K562 (cell line): ENCODE measurements around the gene COG4. TPM values are rescaled to one million over a fixed set of nuclear protein-coding genes. Genes with fewer than 3 reads are reported as not detected.

Source experiments
- CREBBP ChIP-seq: IDR thresholded peaks from one replicate; pipeline ENCODE4 v1.6.1; 2012; ENCODE audit warnings: low read depth, mild to moderate bottlenecking, control low read depth, inconsistent platforms, low read length
- FOXK1 ChIP-seq: sonication (generic); formaldehyde crosslinking; IDR thresholded peaks from 2 replicates; pipeline ENCODE4 v1.8.0; 2022; ENCODE audit warnings: missing genetic modification reagents, mild to moderate bottlenecking, borderline replicate concordance
- JUN ChIP-seq, 2 experiments: sonication (generic) in 1 of 2; formaldehyde crosslinking in 1 of 2; IDR thresholded peaks; 2 replicates each; pipeline versions ENCODE4 v1.6.1 to v1.8.0; 2012 to 2022; ENCODE audit warnings: borderline replicate concordance in 2 of 2, mild to moderate bottlenecking in 2 of 2, improper control_type of control experiment in 1 of 2, low read depth in 1 of 2, low read length in 1 of 2, missing genetic modification reagents in 1 of 2
- KLF13 ChIP-seq: fragments of 450-650 bp; IDR thresholded peaks from 2 replicates; pipeline ENCODE4 v1.6.1; 2016; ENCODE audit warnings: missing genetic modification characterization, low read depth, mild to moderate bottlenecking, missing compliant biosample characterization, moderate library complexity, borderline replicate concordance
- PHB2 ChIP-seq: fragments of 450-650 bp; IDR thresholded peaks from 2 replicates; pipeline ENCODE4 v1.6.1; 2017; ENCODE audit warnings: low read depth
- SETDB1 ChIP-seq: IDR thresholded peaks from one replicate; pipeline ENCODE4 v1.6.1; 2012; ENCODE audit warnings: low read length, control low read depth, inconsistent platforms
- TCF7 ChIP-seq: sonication (generic); IDR thresholded peaks from 2 replicates; pipeline ENCODE4 v1.6.1; 2016; ENCODE audit warnings: antibody characterized with exemption, borderline replicate concordance
- ZNF311 ChIP-seq: fragments of 250-450 bp; sonication (Bioruptor Pico); IDR thresholded peaks from 2 replicates; pipeline ENCODE4 v1.4.0; 2020; ENCODE audit warnings: mild to moderate bottlenecking, moderate library complexity
- ZNF780A ChIP-seq: fragments of 250-450 bp; sonication (Bioruptor Pico); IDR thresholded peaks from 2 replicates; pipeline ENCODE4 v1.5.0; 2021; ENCODE audit warnings: mild to moderate bottlenecking
- polyA plus RNA-seq, 8 experiments: library from polyadenylated mRNA; depleted of rRNA in 4 of 8; stranded (reverse) in 5 of 8; unstranded in 3 of 8; fragments of >200 nt; fragmentation: Nextera tagmentation in 2 of 8; fragmentation: Illumina TruSeq in 1 of 8; extraction: Ambion mirVana in 2 of 8; extraction: Trizol in 1 of 8; gene quantifications; 2 replicates each; pipeline versions ENCODE4 v1.2.1 to v1.2.3, GENCODE V29; 2011 to 2014; ENCODE audit warnings: inconsistent platforms in 1 of 8, missing spikeins in 1 of 8
- total RNA-seq, 7 experiments: library from RNA; depleted of rRNA in 6 of 7; stranded (reverse); fragments of >200 nt in 6 of 7; fragmentation: Illumina TruSeq in 2 of 7; extraction: Trizol in 2 of 7; gene quantifications; 2 replicates each; pipeline versions ENCODE4 v1.2.1 to v1.2.3, GENCODE V29; 2011 to 2021; ENCODE audit warnings: low replicate concordance in 1 of 7
- TF ChIP-seq, protein P1 (sequence below): fragments of 450-650 bp; IDR thresholded peaks from 2 replicates; pipeline ENCODE4 v1.6.1; 2016; ENCODE audit warnings: mild to moderate bottlenecking, moderate library complexity
- TF ChIP-seq, protein P2 (sequence below): sonication (generic); formaldehyde crosslinking; IDR thresholded peaks from 2 replicates; pipeline ENCODE4 v1.8.0; 2023; ENCODE audit warnings: mild to moderate bottlenecking, missing genetic modification reagents
- TF ChIP-seq, protein P3 (sequence below): sonication (generic); formaldehyde crosslinking; IDR thresholded peaks from 2 replicates; pipeline ENCODE4 v1.9.0; 2022; ENCODE audit warnings: mild to moderate bottlenecking, missing genetic modification reagents

Gene COG4
- total and polyA plus RNA-seq, 9 of the 15 experiments (the other 6 are each of a cell fraction or from before 2014, with no cell fraction given), result 13.7 to 73.9 (median 44.2) TPM

GRCh38 chr16:70438969-70439862, 84.1 kb downstream of the COG4 start, which contains the start of gene ST3GAL2 (continued):
- TF ChIP-seq, protein P1, sequence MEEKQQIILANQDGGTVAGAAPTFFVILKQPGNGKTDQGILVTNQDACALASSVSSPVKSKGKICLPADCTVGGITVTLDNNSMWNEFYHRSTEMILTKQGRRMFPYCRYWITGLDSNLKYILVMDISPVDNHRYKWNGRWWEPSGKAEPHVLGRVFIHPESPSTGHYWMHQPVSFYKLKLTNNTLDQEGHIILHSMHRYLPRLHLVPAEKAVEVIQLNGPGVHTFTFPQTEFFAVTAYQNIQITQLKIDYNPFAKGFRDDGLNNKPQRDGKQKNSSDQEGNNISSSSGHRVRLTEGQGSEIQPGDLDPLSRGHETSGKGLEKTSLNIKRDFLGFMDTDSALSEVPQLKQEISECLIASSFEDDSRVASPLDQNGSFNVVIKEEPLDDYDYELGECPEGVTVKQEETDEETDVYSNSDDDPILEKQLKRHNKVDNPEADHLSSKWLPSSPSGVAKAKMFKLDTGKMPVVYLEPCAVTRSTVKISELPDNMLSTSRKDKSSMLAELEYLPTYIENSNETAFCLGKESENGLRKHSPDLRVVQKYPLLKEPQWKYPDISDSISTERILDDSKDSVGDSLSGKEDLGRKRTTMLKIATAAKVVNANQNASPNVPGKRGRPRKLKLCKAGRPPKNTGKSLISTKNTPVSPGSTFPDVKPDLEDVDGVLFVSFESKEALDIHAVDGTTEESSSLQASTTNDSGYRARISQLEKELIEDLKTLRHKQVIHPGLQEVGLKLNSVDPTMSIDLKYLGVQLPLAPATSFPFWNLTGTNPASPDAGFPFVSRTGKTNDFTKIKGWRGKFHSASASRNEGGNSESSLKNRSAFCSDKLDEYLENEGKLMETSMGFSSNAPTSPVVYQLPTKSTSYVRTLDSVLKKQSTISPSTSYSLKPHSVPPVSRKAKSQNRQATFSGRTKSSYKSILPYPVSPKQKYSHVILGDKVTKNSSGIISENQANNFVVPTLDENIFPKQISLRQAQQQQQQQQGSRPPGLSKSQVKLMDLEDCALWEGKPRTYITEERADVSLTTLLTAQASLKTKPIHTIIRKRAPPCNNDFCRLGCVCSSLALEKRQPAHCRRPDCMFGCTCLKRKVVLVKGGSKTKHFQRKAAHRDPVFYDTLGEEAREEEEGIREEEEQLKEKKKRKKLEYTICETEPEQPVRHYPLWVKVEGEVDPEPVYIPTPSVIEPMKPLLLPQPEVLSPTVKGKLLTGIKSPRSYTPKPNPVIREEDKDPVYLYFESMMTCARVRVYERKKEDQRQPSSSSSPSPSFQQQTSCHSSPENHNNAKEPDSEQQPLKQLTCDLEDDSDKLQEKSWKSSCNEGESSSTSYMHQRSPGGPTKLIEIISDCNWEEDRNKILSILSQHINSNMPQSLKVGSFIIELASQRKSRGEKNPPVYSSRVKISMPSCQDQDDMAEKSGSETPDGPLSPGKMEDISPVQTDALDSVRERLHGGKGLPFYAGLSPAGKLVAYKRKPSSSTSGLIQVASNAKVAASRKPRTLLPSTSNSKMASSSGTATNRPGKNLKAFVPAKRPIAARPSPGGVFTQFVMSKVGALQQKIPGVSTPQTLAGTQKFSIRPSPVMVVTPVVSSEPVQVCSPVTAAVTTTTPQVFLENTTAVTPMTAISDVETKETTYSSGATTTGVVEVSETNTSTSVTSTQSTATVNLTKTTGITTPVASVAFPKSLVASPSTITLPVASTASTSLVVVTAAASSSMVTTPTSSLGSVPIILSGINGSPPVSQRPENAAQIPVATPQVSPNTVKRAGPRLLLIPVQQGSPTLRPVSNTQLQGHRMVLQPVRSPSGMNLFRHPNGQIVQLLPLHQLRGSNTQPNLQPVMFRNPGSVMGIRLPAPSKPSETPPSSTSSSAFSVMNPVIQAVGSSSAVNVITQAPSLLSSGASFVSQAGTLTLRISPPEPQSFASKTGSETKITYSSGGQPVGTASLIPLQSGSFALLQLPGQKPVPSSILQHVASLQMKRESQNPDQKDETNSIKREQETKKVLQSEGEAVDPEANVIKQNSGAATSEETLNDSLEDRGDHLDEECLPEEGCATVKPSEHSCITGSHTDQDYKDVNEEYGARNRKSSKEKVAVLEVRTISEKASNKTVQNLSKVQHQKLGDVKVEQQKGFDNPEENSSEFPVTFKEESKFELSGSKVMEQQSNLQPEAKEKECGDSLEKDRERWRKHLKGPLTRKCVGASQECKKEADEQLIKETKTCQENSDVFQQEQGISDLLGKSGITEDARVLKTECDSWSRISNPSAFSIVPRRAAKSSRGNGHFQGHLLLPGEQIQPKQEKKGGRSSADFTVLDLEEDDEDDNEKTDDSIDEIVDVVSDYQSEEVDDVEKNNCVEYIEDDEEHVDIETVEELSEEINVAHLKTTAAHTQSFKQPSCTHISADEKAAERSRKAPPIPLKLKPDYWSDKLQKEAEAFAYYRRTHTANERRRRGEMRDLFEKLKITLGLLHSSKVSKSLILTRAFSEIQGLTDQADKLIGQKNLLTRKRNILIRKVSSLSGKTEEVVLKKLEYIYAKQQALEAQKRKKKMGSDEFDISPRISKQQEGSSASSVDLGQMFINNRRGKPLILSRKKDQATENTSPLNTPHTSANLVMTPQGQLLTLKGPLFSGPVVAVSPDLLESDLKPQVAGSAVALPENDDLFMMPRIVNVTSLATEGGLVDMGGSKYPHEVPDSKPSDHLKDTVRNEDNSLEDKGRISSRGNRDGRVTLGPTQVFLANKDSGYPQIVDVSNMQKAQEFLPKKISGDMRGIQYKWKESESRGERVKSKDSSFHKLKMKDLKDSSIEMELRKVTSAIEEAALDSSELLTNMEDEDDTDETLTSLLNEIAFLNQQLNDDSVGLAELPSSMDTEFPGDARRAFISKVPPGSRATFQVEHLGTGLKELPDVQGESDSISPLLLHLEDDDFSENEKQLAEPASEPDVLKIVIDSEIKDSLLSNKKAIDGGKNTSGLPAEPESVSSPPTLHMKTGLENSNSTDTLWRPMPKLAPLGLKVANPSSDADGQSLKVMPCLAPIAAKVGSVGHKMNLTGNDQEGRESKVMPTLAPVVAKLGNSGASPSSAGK, result no peak
- TF ChIP-seq ZNF780A (CRISPR knock-in tag) (no peak), SETDB1 (no peak), KLF13 (tag) (peak; percentile 67; the same call in 1 of the 2 replicates), JUN (IDR thresholded peaks at IDR 0.05; ENCODE audit: borderline replicate concordance, low read depth, low read length) (peak; percentile 49; the same call in 1 of the 2 replicates), JUN (CRISPR knock-in tag; IDR thresholded peaks at IDR 0.05; ENCODE audit: borderline replicate concordance) (no peak), CREBBP (no peak), TCF7 (no peak), ZNF311 (peak; percentile 90), PHB2 (no peak), FOXK1 (CRISPR knock-in tag) (no peak)
- TF ChIP-seq, protein P2, sequence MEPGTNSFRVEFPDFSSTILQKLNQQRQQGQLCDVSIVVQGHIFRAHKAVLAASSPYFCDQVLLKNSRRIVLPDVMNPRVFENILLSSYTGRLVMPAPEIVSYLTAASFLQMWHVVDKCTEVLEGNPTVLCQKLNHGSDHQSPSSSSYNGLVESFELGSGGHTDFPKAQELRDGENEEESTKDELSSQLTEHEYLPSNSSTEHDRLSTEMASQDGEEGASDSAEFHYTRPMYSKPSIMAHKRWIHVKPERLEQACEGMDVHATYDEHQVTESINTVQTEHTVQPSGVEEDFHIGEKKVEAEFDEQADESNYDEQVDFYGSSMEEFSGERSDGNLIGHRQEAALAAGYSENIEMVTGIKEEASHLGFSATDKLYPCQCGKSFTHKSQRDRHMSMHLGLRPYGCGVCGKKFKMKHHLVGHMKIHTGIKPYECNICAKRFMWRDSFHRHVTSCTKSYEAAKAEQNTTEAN (CRISPR knock-in tag), result peak; percentile 66; the same call in 1 of the 2 replicates
- TF ChIP-seq, protein P3, sequence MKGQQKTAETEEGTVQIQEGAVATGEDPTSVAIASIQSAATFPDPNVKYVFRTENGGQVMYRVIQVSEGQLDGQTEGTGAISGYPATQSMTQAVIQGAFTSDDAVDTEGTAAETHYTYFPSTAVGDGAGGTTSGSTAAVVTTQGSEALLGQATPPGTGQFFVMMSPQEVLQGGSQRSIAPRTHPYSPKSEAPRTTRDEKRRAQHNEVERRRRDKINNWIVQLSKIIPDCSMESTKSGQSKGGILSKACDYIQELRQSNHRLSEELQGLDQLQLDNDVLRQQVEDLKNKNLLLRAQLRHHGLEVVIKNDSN (CRISPR knock-in tag), result no peak
